Glutamatergic neuron (in vitro differentiated cells): Measurements from ENCODE around the gene GFRA1. TPM values are rescaled to one million over a fixed set of nuclear protein-coding genes. Genes with fewer than 3 reads are reported as not detected.

ENCODE experiments used
- DNase-seq: peaks from one replicate; pipeline ENCODE4 v3.0.0; 2022
- H3K27ac Mint-ChIP-seq: one replicate; pipeline ENCODE4 v1.8.0; 2020; ENCODE audit warnings: mild to moderate bottlenecking, mixed read lengths, inconsistent platforms; ENCODE audit not compliant: unreplicated experiment
- H3K27me3 Mint-ChIP-seq: one replicate; pipeline ENCODE4 v1.8.0; 2020; ENCODE audit warnings: mild to moderate bottlenecking, moderate library complexity, mixed read lengths, inconsistent platforms; ENCODE audit not compliant: unreplicated experiment
- H3K36me3 Mint-ChIP-seq: one replicate; pipeline ENCODE4 v1.8.0; 2020; ENCODE audit warnings: mild to moderate bottlenecking, mixed read lengths, inconsistent platforms; ENCODE audit not compliant: unreplicated experiment
- H3K4me1 Mint-ChIP-seq: one replicate; pipeline ENCODE4 v1.8.0; 2020; ENCODE audit warnings: mild to moderate bottlenecking, low read depth, mixed read lengths, inconsistent platforms; ENCODE audit not compliant: unreplicated experiment
- H3K4me3 Mint-ChIP-seq: one replicate; pipeline ENCODE4 v1.8.0; 2020; ENCODE audit warnings: mild to moderate bottlenecking, mixed read lengths, inconsistent platforms; ENCODE audit not compliant: unreplicated experiment
- H3K9me3 Mint-ChIP-seq: one replicate; pipeline ENCODE4 v1.8.0; 2020; ENCODE audit warnings: mild to moderate bottlenecking, moderate library complexity, mixed read lengths, inconsistent platforms; ENCODE audit not compliant: unreplicated experiment
- total RNA-seq: library from RNA; stranded (reverse); fragmentation: NEBNext Ultra II Directional; extraction: Animal tissue kit (Norgen Biotek cat#: 25700); gene quantifications from one replicate; pipeline ENCODE4 v1.2.1, GENCODE V29; 2021; ENCODE audit not compliant: unreplicated experiment
- TF ChIP-seq, protein P1 (sequence below): fragments of 200-600 bp; sonication (generic); IDR thresholded peaks from one replicate; pipeline ENCODE4 v1.5.0; 2021; ENCODE audit not compliant: partially characterized antibody, unreplicated experiment

Gene GFRA1
- total RNA-seq, 1 donor from 2014 or later = 347 TPM

DNA sequence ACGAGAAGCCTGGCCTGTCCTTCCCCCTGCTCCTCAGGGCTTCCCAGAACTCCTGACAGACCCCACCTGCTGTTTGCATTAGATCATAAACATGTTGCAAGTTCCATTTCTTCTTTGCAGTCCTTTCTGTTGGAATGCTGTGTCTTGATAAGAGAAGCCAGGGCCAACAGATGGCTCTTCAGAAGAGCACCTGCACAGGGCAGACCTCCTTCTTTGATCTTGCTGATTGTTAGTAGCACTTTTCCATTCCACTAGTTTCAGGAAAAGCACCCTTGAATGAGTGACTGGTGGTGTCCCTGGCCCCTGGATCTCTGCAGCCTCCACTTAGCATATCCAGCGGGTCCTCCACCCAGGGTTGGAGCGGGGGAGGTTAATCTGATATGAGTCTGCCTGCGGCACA lies 243.2 kb downstream of the GFRA1 start:
- H3K27me3 Mint-ChIP-seq = peaks cover 4% of the 10 kb centered on the region
- no peak overlapping the region for H3K27ac Mint-ChIP-seq
- H3K4me3 Mint-ChIP-seq = no peak overlapping the region
- no peak for DNase-seq
- H3K4me1 Mint-ChIP-seq = no peaks in the 10 kb centered on the region
- H3K9me3 Mint-ChIP-seq = peaks cover 9% of the 10 kb centered on the region
- TF ChIP-seq, protein P1, sequence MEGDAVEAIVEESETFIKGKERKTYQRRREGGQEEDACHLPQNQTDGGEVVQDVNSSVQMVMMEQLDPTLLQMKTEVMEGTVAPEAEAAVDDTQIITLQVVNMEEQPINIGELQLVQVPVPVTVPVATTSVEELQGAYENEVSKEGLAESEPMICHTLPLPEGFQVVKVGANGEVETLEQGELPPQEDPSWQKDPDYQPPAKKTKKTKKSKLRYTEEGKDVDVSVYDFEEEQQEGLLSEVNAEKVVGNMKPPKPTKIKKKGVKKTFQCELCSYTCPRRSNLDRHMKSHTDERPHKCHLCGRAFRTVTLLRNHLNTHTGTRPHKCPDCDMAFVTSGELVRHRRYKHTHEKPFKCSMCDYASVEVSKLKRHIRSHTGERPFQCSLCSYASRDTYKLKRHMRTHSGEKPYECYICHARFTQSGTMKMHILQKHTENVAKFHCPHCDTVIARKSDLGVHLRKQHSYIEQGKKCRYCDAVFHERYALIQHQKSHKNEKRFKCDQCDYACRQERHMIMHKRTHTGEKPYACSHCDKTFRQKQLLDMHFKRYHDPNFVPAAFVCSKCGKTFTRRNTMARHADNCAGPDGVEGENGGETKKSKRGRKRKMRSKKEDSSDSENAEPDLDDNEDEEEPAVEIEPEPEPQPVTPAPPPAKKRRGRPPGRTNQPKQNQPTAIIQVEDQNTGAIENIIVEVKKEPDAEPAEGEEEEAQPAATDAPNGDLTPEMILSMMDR = no peak
- H3K36me3 Mint-ChIP-seq = peaks cover 21% of the 10 kb centered on the region

DNA sequence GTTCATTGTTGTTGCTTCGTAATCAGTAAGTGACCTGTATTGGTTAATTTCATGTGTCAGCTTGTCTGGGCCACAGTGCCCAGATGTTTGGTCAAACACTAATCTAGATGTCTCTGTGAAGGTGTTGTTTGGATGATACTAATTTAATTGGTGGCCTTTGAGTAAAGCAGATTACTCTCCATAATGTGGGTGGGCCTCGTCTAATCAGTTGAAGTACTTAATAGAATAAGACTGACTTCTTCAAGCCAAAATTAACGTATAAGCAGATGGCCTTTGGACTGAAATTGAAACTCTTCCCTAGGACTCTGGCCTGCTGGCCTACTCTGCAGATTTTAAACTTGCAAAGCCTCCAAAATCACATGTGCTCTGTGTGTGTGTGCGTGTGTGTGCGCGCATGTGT lies 245.7 kb downstream of the GFRA1 start:
- H3K27ac Mint-ChIP-seq = no peak overlapping the region
- peaks cover 6% of the 10 kb centered on the region for H3K9me3 Mint-ChIP-seq
- no peak for DNase-seq
- TF ChIP-seq, protein P1 = no peak
- H3K4me3 Mint-ChIP-seq = no peak overlapping the region
- H3K4me1 Mint-ChIP-seq = no peaks in the 10 kb centered on the region
- peaks cover 9% of the 10 kb centered on the region for H3K36me3 Mint-ChIP-seq
- peaks cover 4% of the 10 kb centered on the region for H3K27me3 Mint-ChIP-seq

DNA sequence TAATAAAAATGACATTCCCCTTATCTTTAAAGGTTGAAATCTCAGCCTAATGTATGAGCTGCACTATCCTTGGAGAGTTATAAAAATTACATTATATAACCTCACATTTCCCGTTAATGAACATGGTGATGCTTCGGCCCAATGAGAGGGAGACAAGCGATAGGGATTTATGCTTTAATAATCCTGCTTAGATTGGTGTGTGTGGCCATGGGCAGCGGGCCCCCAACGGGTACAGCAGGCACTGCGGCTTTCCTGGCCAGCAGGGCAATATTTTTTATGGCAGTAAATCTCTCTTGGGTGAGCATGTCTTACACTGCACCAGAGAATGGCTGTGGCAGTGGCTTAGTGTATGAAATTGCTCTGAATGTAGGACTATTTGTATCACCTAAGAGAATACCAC lies 246.3 kb downstream of the GFRA1 start:
- Mint-ChIP-seq H3K27me3 (peaks cover 4% of the 10 kb centered on the region), H3K4me1 (no peaks in the 10 kb centered on the region), H3K4me3 (no peak overlapping the region), H3K36me3 (peaks cover 8% of the 10 kb centered on the region), H3K9me3 (peaks cover 6% of the 10 kb centered on the region), H3K27ac (no peak overlapping the region)
- TF ChIP-seq, protein P1 = no peak
- DNase-seq = no peak

DNA sequence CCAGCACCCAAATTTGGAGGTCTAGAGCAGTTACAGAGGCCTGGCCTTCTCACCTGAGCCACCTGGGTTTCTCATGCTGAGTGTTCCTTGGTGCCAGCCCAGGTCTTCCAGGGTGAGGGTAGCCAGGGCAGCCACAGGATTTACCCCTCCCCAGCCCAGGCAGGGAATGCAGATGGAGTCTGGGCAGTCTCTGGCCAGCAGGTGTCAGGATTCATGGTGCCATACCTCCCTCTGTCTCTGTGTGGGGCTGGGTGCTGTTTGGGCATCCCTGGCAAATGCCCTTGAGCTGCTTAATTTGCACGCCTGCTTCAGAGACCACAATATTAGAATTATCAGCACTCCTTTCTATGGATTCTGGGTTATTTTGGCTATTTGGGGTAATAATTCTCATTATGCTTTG lies 246.7 kb downstream of the GFRA1 start:
- no peak overlapping the region for H3K4me3 Mint-ChIP-seq
- H3K4me1 Mint-ChIP-seq = no peaks in the 10 kb centered on the region
- peaks cover 4% of the 10 kb centered on the region for H3K27me3 Mint-ChIP-seq
- peaks cover 7% of the 10 kb centered on the region for H3K36me3 Mint-ChIP-seq
- H3K27ac Mint-ChIP-seq = no peak overlapping the region
- H3K9me3 Mint-ChIP-seq = peaks cover 6% of the 10 kb centered on the region
- no peak for DNase-seq
- TF ChIP-seq, protein P1 = no peak

DNA sequence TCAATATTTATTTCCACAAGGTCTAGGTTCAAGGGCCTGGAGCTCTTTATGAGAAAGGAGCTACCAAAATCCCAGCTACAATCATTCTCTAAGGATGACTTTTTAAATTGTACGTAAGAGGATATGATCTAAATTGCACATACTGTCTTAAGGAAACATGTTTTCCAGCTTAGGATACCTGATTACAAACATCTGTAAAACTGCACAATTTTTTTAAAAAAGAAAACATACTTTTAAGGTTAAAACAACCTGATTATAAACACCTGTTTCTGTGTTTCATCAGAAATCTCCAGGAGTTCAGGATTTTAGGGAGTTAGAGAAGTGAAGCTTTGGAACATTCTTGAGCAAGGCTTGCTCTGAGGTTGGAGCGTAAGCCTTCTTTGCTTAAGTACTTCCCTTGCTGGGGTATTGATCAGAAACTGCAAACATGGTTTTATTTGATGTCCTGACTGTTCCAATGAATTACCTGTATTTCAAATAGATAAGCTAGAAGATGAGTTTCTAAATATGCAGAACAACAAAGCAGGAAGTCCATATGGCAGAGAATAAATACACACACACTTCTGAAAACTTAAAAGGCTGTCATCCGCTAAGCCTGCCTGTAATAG lies 248.6 kb downstream of the GFRA1 start:
- peaks cover 6% of the 10 kb centered on the region for H3K9me3 Mint-ChIP-seq
- H3K4me3 Mint-ChIP-seq = no peak overlapping the region
- H3K27me3 Mint-ChIP-seq = peaks cover 4% of the 10 kb centered on the region

More for the DNA sequence above, 248.6 kb downstream of the GFRA1 start:
- Mint-ChIP-seq H3K4me1 (no peaks in the 10 kb centered on the region), H3K27ac (no peak overlapping the region), H3K36me3 (peaks cover 16% of the 10 kb centered on the region)
- DNase-seq = no peak
- TF ChIP-seq, protein P1 = no peak
